HG03442 (cell line): ENCODE measurements around the gene YBEY.

Source experiments
- ATAC-seq: cut with Tn5 transposase; IDR thresholded peaks from one replicate; pipeline ENCODE4 v1.9.1; 2021; ENCODE audit warnings: mild to moderate bottlenecking, moderate library complexity; ENCODE audit not compliant: unreplicated experiment

YBEY gene

GRCh38 chr21:46264046-46264689, 22.0 kb upstream of the YBEY start:
- no peak for ATAC-seq

GRCh38 chr21:46264690-46265144, 21.4 kb upstream of the YBEY start:
- ATAC-seq = no peak

GRCh38 chr21:46265736-46266525, 20.2 kb upstream of the YBEY start:
- ATAC-seq = no peak

GRCh38 chr21:46266946-46267345, 19.2 kb upstream of the YBEY start:
- ATAC-seq = no peak

- ATAC-seq = no peak
Observed at GRCh38 chr21:46268371-46268770, 17.8 kb upstream of the YBEY start.

GRCh38 chr21:46269466-46269865, 16.7 kb upstream of the YBEY start:
- ATAC-seq = no peak

- ATAC-seq = no peak
Observed at GRCh38 chr21:46273341-46273740, 12.8 kb upstream of the YBEY start.

- no peak for ATAC-seq
Observed at GRCh38 chr21:46274797-46275390, 11.2 kb upstream of the YBEY start.

GRCh38 chr21:46284077-46284644, 2.0 kb upstream of the YBEY start:
- no peak for ATAC-seq

GRCh38 chr21:46284733-46285132, 1.4 kb upstream of the YBEY start:
- ATAC-seq = no peak

GRCh38 chr21:46285206-46285661, 908 bp upstream of the YBEY start, which contains the start of gene MCM3AP:
TSS of gene MCM3AP (minus strand) at chr21:46285611. CDS start at chr21:46285286, 325 bp downstream.
- no peak for ATAC-seq

GRCh38 chr21:46286648-46287002, 483 bp downstream of the YBEY start:
- no peak for ATAC-seq

GRCh38 chr21:46287541-46287940, 1.4 kb downstream of the YBEY start:
- no peak for ATAC-seq

GRCh38 chr21:46289655-46290179, 3.6 kb downstream of the YBEY start:
- ATAC-seq = no peak

GRCh38 chr21:46291561-46291960, 5.4 kb downstream of the YBEY start:
- no peak for ATAC-seq

GRCh38 chr21:46294647-46295176, 8.6 kb downstream of the YBEY start:
- no peak for ATAC-seq

GRCh38 chr21:46295177-46295770, 9.1 kb downstream of the YBEY start:
- ATAC-seq = no peak

- ATAC-seq = peak; percentile 75
Observed at GRCh38 chr21:46295996-46296752, 10.0 kb downstream of the YBEY start.

GRCh38 chr21:46297338-46298271, 11.5 kb downstream of the YBEY start:
- ATAC-seq = no peak
